ENCODE data around the gene TET3. TPM values are rescaled to one million over a fixed set of nuclear protein-coding genes. Genes with fewer than 3 reads are reported as not detected.

The TET3 gene
- total and polyA plus RNA-seq, 2 experiments from 2014 or later, result 3.6 to 19.9 TPM

DNA sequence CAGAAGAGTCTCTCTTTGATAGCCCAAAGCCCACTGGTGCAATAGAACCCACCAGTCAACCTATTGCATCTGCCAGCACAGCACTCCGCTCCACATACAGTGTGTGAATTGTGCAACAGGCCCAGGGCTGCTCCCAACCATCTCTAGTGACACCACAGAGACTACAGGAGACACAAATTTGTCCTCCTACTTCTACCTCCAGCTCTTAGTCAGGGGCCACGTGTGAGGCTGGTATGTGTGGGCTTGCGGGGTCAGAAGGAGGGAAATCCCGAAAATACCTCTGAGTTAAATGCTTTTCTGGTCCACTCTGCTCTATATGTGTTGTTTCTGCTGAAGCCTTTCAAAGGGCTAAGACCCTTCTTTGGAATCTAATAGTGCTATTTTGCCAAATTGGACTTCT, 40.0 kb upstream of the TET3 start:
- Mint-ChIP-seq H3K9me3 (no peaks in the 10 kb centered on the region), H3K4me3 (no peak overlapping the region), H3K27ac (no peak overlapping the region), H3K27me3 (ENCODE audit: insufficient read depth, low read depth, poor library complexity) (no peaks in the 10 kb centered on the region), H3K36me3 (ENCODE audit: low read depth) (peaks cover 39% of the 10 kb centered on the region), H3K4me1 (no peaks in the 10 kb centered on the region)
- Histone ChIP-seq H3K36me3 (ENCODE audit: insufficient read depth) (peaks cover 25% of the 10 kb centered on the region), H3F3A (replicated peaks; ENCODE audit: low read depth) (no peaks in the 10 kb centered on the region), H3K4me1 (ENCODE audit: insufficient read depth) (no peaks in the 10 kb centered on the region), H2AFZ (no peak overlapping the region), H3K27me3 (ENCODE audit: insufficient read depth) (no peaks in the 10 kb centered on the region), H3K79me2 (replicated peaks; ENCODE audit: insufficient read depth) (peaks cover 65% of the 10 kb centered on the region), H4K20me1 (replicated peaks; ENCODE audit: insufficient read depth) (peaks cover 31% of the 10 kb centered on the region), H3K27ac (ENCODE audit: low read depth) (no peak overlapping the region), H3K4me3 (no peak overlapping the region), H3K9me2 (ENCODE audit: insufficient read depth) (no peaks in the 10 kb centered on the region), H3K4me2 (no peak overlapping the region)
- TF ChIP-seq, protein P1, sequence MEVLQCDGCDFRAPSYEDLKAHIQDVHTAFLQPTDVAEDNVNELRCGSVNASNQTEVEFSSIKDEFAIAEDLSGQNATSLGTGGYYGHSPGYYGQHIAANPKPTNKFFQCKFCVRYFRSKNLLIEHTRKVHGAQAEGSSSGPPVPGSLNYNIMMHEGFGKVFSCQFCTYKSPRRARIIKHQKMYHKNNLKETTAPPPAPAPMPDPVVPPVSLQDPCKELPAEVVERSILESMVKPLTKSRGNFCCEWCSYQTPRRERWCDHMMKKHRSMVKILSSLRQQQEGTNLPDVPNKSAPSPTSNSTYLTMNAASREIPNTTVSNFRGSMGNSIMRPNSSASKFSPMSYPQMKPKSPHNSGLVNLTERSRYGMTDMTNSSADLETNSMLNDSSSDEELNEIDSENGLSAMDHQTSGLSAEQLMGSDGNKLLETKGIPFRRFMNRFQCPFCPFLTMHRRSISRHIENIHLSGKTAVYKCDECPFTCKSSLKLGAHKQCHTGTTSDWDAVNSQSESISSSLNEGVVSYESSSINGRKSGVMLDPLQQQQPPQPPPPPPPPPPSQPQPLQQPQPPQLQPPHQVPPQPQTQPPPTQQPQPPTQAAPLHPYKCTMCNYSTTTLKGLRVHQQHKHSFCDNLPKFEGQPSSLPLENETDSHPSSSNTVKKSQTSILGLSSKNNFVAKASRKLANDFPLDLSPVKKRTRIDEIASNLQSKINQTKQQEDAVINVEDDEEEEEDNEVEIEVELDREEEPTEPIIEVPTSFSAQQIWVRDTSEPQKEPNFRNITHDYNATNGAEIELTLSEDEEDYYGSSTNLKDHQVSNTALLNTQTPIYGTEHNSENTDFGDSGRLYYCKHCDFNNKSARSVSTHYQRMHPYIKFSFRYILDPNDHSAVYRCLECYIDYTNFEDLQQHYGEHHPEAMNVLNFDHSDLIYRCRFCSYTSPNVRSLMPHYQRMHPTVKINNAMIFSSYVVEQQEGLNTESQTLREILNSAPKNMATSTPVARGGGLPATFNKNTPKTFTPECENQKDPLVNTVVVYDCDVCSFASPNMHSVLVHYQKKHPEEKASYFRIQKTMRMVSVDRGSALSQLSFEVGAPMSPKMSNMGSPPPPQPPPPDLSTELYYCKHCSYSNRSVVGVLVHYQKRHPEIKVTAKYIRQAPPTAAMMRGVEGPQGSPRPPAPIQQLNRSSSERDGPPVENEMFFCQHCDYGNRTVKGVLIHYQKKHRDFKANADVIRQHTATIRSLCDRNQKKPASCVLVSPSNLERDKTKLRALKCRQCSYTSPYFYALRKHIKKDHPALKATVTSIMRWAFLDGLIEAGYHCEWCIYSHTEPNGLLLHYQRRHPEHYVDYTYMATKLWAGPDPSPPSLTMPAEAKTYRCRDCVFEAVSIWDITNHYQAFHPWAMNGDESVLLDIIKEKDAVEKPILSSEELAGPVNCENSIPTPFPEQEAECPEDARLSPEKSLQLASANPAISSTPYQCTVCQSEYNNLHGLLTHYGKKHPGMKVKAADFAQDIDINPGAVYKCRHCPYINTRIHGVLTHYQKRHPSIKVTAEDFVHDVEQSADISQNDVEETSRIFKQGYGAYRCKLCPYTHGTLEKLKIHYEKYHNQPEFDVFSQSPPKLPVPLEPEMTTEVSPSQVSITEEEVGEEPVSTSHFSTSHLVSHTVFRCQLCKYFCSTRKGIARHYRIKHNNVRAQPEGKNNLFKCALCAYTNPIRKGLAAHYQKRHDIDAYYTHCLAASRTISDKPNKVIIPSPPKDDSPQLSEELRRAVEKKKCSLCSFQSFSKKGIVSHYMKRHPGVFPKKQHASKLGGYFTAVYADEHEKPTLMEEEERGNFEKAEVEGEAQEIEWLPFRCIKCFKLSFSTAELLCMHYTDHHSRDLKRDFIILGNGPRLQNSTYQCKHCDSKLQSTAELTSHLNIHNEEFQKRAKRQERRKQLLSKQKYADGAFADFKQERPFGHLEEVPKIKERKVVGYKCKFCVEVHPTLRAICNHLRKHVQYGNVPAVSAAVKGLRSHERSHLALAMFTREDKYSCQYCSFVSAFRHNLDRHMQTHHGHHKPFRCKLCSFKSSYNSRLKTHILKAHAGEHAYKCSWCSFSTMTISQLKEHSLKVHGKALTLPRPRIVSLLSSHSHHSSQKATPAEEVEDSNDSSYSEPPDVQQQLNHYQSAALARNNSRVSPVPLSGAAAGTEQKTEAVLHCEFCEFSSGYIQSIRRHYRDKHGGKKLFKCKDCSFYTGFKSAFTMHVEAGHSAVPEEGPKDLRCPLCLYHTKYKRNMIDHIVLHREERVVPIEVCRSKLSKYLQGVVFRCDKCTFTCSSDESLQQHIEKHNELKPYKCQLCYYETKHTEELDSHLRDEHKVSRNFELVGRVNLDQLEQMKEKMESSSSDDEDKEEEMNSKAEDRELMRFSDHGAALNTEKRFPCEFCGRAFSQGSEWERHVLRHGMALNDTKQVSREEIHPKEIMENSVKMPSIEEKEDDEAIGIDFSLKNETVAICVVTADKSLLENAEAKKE (CRISPR knock-in tag; IDR thresholded peaks at IDR 0.05), result no peak
- TF ChIP-seq, protein P2, sequence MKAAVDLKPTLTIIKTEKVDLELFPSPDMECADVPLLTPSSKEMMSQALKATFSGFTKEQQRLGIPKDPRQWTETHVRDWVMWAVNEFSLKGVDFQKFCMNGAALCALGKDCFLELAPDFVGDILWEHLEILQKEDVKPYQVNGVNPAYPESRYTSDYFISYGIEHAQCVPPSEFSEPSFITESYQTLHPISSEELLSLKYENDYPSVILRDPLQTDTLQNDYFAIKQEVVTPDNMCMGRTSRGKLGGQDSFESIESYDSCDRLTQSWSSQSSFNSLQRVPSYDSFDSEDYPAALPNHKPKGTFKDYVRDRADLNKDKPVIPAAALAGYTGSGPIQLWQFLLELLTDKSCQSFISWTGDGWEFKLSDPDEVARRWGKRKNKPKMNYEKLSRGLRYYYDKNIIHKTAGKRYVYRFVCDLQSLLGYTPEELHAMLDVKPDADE (IDR thresholded peaks at IDR 0.05), result no peak
- TF ChIP-seq, protein P3, sequence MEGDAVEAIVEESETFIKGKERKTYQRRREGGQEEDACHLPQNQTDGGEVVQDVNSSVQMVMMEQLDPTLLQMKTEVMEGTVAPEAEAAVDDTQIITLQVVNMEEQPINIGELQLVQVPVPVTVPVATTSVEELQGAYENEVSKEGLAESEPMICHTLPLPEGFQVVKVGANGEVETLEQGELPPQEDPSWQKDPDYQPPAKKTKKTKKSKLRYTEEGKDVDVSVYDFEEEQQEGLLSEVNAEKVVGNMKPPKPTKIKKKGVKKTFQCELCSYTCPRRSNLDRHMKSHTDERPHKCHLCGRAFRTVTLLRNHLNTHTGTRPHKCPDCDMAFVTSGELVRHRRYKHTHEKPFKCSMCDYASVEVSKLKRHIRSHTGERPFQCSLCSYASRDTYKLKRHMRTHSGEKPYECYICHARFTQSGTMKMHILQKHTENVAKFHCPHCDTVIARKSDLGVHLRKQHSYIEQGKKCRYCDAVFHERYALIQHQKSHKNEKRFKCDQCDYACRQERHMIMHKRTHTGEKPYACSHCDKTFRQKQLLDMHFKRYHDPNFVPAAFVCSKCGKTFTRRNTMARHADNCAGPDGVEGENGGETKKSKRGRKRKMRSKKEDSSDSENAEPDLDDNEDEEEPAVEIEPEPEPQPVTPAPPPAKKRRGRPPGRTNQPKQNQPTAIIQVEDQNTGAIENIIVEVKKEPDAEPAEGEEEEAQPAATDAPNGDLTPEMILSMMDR (conservative IDR thresholded peaks at IDR 0.05; ENCODE audit: low read depth in 2 of 2), result no peak
- no peak for TF ChIP-seq JUNB (IDR thresholded peaks at IDR 0.05; ENCODE audit: unreplicated experiment)
- TF ChIP-seq STAT1 (IDR thresholded peaks at IDR 0.05; ENCODE audit: unreplicated experiment), result no peak
- TF ChIP-seq ZNF114 (CRISPR knock-in tag; IDR thresholded peaks at IDR 0.05), result no peak
- TF ChIP-seq REST (IDR thresholded peaks at IDR 0.05; ENCODE audit: unreplicated experiment), result no peak
- TF ChIP-seq ZNF331 (CRISPR knock-in tag; IDR thresholded peaks at IDR 0.05; ENCODE audit: low read depth), result no peak
- TF ChIP-seq POLR2AphosphoS5 (IDR thresholded peaks at IDR 0.05; ENCODE audit: low read depth), result no peak
- no peak for TF ChIP-seq NANOG (IDR thresholded peaks at IDR 0.05; ENCODE audit: borderline replicate concordance)
- no peak for TF ChIP-seq CREB1 (CRISPR knock-in tag; IDR thresholded peaks at IDR 0.05; ENCODE audit: low read depth)
- no peak for TF ChIP-seq EZH2 (IDR thresholded peaks at IDR 0.05; ENCODE audit: low read depth, unreplicated experiment)
- TF ChIP-seq EZH2phosphoT487 (IDR thresholded peaks at IDR 0.05; ENCODE audit: unreplicated experiment), result no peak
- ATAC-seq, result no peak
- DNase-seq (ENCODE audit: low spot score), result no peak
